NCI-H82 treated with DMSO at 0.1 percent for 48 hours (cell line): ENCODE measurements around the gene TARS3.
"Not testable (repeated sequence)": the region's sequence is repeated elsewhere in the genome, so short reads cannot be mapped to it uniquely, and the experiment has no call there.

Experiments used
- DNase-seq: peaks from one replicate; lab custom pipeline; 2025; ENCODE audit not compliant: unreplicated experiment; lab: John Stamatoyannopoulos, UW

The TARS3 gene

GRCh38 chr15:101723874-101724674, at the start of gene TARS3:
TSS of gene TARS3 (minus strand) at chr15:101724473. CDS start at chr15:101724387, 86 bp downstream.
- peak; percentile 65 for DNase-seq

GRCh38 chr15:101773496-101774100, 49.3 kb upstream of the TARS3 start:
- DNase-seq, result no peak

GRCh38 chr15:101772921-101773320, 48.6 kb upstream of the TARS3 start:
- DNase-seq, result no peak

GRCh38 chr15:101767083-101767640, 42.9 kb upstream of the TARS3 start:
- not testable (repeated sequence) for DNase-seq

GRCh38 chr15:101765772-101766456, 41.6 kb upstream of the TARS3 start:
- no peak for DNase-seq

- DNase-seq, result not testable (repeated sequence)
Observed at GRCh38 chr15:101765340-101765671, 41.0 kb upstream of the TARS3 start.

- not testable (repeated sequence) for DNase-seq
Observed at GRCh38 chr15:101764669-101765339, 40.5 kb upstream of the TARS3 start.

GRCh38 chr15:101746716-101747082, 22.4 kb upstream of the TARS3 start:
- not testable (repeated sequence) for DNase-seq

- not testable (repeated sequence) for DNase-seq
Observed at GRCh38 chr15:101734837-101735236, 10.6 kb upstream of the TARS3 start.

GRCh38 chr15:101733545-101733944, 9.3 kb upstream of the TARS3 start:
- DNase-seq, result no peak

- DNase-seq, result no peak
Observed at GRCh38 chr15:101732772-101733171, 8.5 kb upstream of the TARS3 start.

GRCh38 chr15:101731746-101732145, 7.5 kb upstream of the TARS3 start:
- no peak for DNase-seq

- no peak for DNase-seq
Observed at GRCh38 chr15:101727186-101727585, 2.9 kb upstream of the TARS3 start.

GRCh38 chr15:101725073-101725472, 800 bp upstream of the TARS3 start:
- DNase-seq, result no peak

GRCh38 chr15:101724675-101725005, 367 bp upstream of the TARS3 start:
- no peak for DNase-seq

- DNase-seq, result no peak
Observed at GRCh38 chr15:101723171-101723873, 951 bp downstream of the TARS3 start.

GRCh38 chr15:101718896-101719295, 5.4 kb downstream of the TARS3 start:
- no peak for DNase-seq

- no peak for DNase-seq
Observed at GRCh38 chr15:101712078-101712477, 12.2 kb downstream of the TARS3 start.

GRCh38 chr15:101710806-101711205, 13.5 kb downstream of the TARS3 start:
- DNase-seq, result no peak

GRCh38 chr15:101709466-101709865, 14.8 kb downstream of the TARS3 start:
- no peak for DNase-seq

- DNase-seq, result no peak
Observed at GRCh38 chr15:101707983-101708382, 16.3 kb downstream of the TARS3 start.
